Endothelial cell of umbilical vein (primary cell): ENCODE measurements around the gene DIP2A.

ENCODE experiments used
- EZH2 ChIP-seq: IDR thresholded peaks from 2 replicates; pipeline ENCODE4 v1.6.1; 2012; ENCODE audit warnings: borderline replicate concordance, low read depth, mild to moderate bottlenecking, moderate library complexity, low read length, inconsistent platforms; ENCODE audit not compliant: severe bottlenecking
- JUN ChIP-seq: IDR thresholded peaks from 2 replicates; pipeline ENCODE4 v1.6.1; 2011; ENCODE audit warnings: borderline replicate concordance, low read depth; ENCODE audit not compliant: insufficient read length, insufficient read depth
- POLR2A ChIP-seq: IDR thresholded peaks from 2 replicates; pipeline ENCODE4 v1.6.1; 2012; ENCODE audit warnings: low read depth, mild to moderate bottlenecking, control low read depth, low read length
- TF ChIP-seq, protein P1 (sequence below), 2 donors: IDR thresholded peaks; 1 replicate in 1 of 2; 2 replicates in 1 of 2; pipeline ENCODE4 v1.5.1; 2011; ENCODE audit warnings: low read length in 2 of 2, mild to moderate bottlenecking in 2 of 2, moderate library complexity in 2 of 2, control low read depth in 1 of 2, inconsistent platforms in 1 of 2, low read depth in 1 of 2; ENCODE audit not compliant: insufficient read depth in 1 of 2; ENCODE audit errors: extremely low read depth in 1 of 2

DNA sequence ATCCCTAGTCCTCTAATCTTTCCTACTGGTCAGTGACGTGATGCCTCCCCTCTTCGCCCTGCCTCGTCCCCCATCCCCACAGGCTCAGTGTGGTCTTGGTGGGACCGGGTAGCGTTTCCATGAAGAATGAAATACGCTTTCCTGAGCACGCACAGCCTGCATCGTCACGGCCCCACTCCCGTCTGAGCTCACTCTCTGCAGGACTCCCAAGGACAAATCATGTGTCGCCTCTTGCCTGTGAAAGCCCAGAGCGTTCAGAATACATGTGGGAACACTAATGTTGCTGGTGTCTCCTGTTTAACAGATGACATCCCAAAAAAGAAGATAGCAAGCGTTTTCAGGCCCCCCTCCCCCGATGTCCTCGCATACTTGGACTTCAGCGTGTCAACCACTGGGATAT is 97.0 kb downstream of the DIP2A start:
- TF ChIP-seq, protein P1, sequence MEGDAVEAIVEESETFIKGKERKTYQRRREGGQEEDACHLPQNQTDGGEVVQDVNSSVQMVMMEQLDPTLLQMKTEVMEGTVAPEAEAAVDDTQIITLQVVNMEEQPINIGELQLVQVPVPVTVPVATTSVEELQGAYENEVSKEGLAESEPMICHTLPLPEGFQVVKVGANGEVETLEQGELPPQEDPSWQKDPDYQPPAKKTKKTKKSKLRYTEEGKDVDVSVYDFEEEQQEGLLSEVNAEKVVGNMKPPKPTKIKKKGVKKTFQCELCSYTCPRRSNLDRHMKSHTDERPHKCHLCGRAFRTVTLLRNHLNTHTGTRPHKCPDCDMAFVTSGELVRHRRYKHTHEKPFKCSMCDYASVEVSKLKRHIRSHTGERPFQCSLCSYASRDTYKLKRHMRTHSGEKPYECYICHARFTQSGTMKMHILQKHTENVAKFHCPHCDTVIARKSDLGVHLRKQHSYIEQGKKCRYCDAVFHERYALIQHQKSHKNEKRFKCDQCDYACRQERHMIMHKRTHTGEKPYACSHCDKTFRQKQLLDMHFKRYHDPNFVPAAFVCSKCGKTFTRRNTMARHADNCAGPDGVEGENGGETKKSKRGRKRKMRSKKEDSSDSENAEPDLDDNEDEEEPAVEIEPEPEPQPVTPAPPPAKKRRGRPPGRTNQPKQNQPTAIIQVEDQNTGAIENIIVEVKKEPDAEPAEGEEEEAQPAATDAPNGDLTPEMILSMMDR (IDR thresholded peaks at IDR 0.05; ENCODE audit: extremely low read depth in 1 of 2, insufficient read depth in 1 of 2, low read depth in 1 of 2, low read length in 2 of 2), result no peak
- TF ChIP-seq POLR2A (no peak), EZH2 (no peak), JUN (no peak)
